Testis (tissue), 3 donors: ENCODE measurements around the gene ATP6V0A4. TPM values are rescaled to one million over a fixed set of nuclear protein-coding genes. Genes with fewer than 3 reads are reported as not detected.
"Not testable (repeated sequence)": the region's sequence is repeated elsewhere in the genome, so short reads cannot be mapped to it uniquely, and the experiment has no call there.

Experiments
- DNase-seq: peaks from one replicate; pipeline ENCODE4 v3.0.0-alpha.2; 2019
- H3K27ac ChIP-seq, 2 donors: fragments of 200-600 bp; sonication (generic); one replicate each; pipeline ENCODE4 v1.5.1; 2019
- H3K27me3 ChIP-seq: fragments of 200-600 bp; sonication (generic); one replicate; pipeline ENCODE4 v1.5.1; 2019
- H3K36me3 ChIP-seq: fragments of 200-600 bp; sonication (generic); one replicate; pipeline ENCODE4 v1.5.1; 2017; ENCODE audit warnings: low read depth; ENCODE audit errors: missing control alignments
- H3K4me1 ChIP-seq: fragments of 200-600 bp; sonication (generic); one replicate; pipeline ENCODE4 v1.5.1; 2019
- H3K4me3 ChIP-seq, 2 donors: fragments of 200-600 bp; sonication (generic); one replicate each; pipeline ENCODE4 v1.5.1; 2017 to 2019
- H3K9me3 ChIP-seq: fragments of 200-600 bp; sonication (generic); one replicate; pipeline ENCODE4 v1.5.1; 2017
- POLR2A ChIP-seq: fragments of 450-650 bp; IDR thresholded peaks from one replicate; pipeline ENCODE4 v1.6.1; 2017; ENCODE audit warnings: antibody characterized with exemption, mild to moderate bottlenecking, moderate library complexity
- WGBS, 2 donors: methylation state at CpG; one replicate each; pipeline ENCODE4 v1.1.5; 2018; 5-methylcytosine and 5-hydroxymethylcytosine counted together
- intact Hi-C: fragments of 100-400 bp; cut with DNase I; formaldehyde crosslinking; loops from one replicate; pipeline ENCODE4 v1.15.1; 2023; ENCODE audit warnings: low total_unique reads
- polyA plus RNA-seq: library from polyadenylated mRNA; stranded (reverse); fragments of 350-450 nt; fragmentation: Illumina TruSeq; extraction: RNeasy Lipid Tissue Mini Kit (QIAGEN cat#74804); gene quantifications from one replicate; pipeline ENCODE4 v1.2.3, GENCODE V29; 2014; ENCODE audit warnings: low read depth, low replicate concordance; ENCODE audit not compliant: insufficient read depth
- total RNA-seq, 2 donors: library from RNA; depleted of rRNA; stranded (reverse); fragments of >200 nt; gene quantifications; one replicate each; pipeline ENCODE4 v1.2.3, GENCODE V29; 2016
- TF ChIP-seq, protein P1 (sequence below), 3 experiments: fragments of 450-650 bp in 2 of 3; fragments of 200-600 bp in 1 of 3; sonication (generic) in 1 of 3; IDR thresholded peaks; one replicate each; pipeline ENCODE4 v1.5.1; 2016 to 2019; ENCODE audit warnings: antibody characterized with exemption in 3 of 3, mild to moderate bottlenecking in 2 of 3, moderate library complexity in 1 of 3

Gene ATP6V0A4
- total and polyA plus RNA-seq, 3 donors from 2014 or later, result 0.65 to 1.8 (median 0.79) TPM

DNA sequence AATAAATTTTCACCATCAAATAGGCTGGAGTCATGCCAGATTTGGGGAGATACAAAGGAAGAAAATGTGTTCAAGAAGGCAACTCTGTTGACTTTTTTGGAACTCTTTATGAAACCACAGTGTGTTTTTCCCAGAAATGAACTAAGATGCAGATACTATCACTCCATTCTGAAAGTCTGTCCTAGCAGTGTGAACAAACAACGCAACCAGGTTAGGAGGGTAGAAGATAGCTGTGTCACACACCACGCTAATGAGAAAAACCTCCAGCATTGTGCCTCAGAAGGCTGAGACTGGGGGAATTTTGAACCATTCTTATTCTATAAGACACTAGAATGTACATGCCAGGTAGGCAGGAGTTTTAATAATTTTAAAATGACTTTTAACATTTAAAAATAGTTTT, 15.9 kb upstream of the ATP6V0A4 start:
- H3K4me1 ChIP-seq, result no peaks in the 10 kb centered on the region
- no peak overlapping the region for H3K4me3 ChIP-seq
- no peaks in the 10 kb centered on the region for H3K36me3 ChIP-seq
- TF ChIP-seq POLR2A, result no peak
- TF ChIP-seq, protein P1, sequence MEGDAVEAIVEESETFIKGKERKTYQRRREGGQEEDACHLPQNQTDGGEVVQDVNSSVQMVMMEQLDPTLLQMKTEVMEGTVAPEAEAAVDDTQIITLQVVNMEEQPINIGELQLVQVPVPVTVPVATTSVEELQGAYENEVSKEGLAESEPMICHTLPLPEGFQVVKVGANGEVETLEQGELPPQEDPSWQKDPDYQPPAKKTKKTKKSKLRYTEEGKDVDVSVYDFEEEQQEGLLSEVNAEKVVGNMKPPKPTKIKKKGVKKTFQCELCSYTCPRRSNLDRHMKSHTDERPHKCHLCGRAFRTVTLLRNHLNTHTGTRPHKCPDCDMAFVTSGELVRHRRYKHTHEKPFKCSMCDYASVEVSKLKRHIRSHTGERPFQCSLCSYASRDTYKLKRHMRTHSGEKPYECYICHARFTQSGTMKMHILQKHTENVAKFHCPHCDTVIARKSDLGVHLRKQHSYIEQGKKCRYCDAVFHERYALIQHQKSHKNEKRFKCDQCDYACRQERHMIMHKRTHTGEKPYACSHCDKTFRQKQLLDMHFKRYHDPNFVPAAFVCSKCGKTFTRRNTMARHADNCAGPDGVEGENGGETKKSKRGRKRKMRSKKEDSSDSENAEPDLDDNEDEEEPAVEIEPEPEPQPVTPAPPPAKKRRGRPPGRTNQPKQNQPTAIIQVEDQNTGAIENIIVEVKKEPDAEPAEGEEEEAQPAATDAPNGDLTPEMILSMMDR (IDR thresholded peaks at IDR 0.05), result no peak
- no peaks in the 10 kb centered on the region for H3K9me3 ChIP-seq
- WGBS, 2 donors, result 76 to 78% methylated on average over 2 of the region's 2 CpGs
- H3K27me3 ChIP-seq, result no peaks in the 10 kb centered on the region
- intact Hi-C loops, result no loop called here
- H3K27ac ChIP-seq, result no peak overlapping the region
- DNase-seq, result no peak

DNA sequence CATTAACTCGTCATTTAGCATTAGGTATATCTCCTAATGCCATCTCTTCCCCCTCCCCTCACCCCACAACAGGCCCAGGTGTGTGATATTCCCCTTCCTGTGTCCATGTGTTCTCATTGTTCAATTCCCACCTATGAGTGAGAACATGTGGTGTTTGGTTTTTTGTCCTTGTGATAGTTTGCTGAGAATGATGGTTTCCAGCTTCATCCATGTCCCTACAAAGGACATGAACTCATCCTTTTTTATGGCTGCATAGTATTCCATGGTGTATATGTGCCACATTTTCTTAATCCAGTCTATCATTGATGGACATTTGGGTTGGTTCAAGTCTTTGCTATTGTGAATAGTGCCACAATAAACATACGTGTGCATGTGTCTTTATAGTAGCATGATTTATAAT, 13.3 kb upstream of the ATP6V0A4 start:
- H3K4me1 ChIP-seq, H3K9me3 ChIP-seq, H3K27ac ChIP-seq, H3K4me3 ChIP-seq, H3K27me3 ChIP-seq, H3K36me3 ChIP-seq, DNase-seq, intact Hi-C loops: not testable (repeated sequence)
- 89 to 92% methylated on average over 2 of the region's 2 CpGs for WGBS, 2 donors

DNA sequence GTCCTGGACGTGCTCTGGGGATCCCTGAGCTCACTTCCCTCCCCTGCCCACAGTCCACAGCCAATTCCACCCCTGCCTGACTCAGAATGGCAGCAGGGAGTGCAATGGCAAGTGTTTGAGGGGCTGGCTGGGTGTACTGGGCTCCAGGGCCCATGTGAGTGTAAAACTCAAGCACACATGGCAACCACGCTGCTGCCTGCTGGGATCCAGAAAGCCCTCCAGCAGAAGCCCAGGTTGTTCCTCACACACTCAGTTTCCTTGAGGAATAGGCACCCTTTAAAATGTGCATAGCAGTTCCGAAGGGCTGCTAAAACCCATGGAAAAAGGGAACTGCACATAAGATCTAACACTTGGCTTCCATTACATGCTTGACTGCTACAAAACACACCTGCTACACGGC, 11.3 kb upstream of the ATP6V0A4 start:
- H3K4me1 ChIP-seq, result no peaks in the 10 kb centered on the region
- WGBS, 2 donors, result 88 to 90% methylated on average over 2 to 4 of the region's 4 CpGs
- no peak overlapping the region for H3K27ac ChIP-seq
- H3K27me3 ChIP-seq, result no peaks in the 10 kb centered on the region
- no peak for TF ChIP-seq POLR2A
- TF ChIP-seq, protein P1 (IDR thresholded peaks at IDR 0.05), result no peak
- intact Hi-C loops, result no loop called here
- H3K4me3 ChIP-seq, result no peak overlapping the region
- DNase-seq, result no peak
- no peaks in the 10 kb centered on the region for H3K9me3 ChIP-seq
- H3K36me3 ChIP-seq, result no peaks in the 10 kb centered on the region

DNA sequence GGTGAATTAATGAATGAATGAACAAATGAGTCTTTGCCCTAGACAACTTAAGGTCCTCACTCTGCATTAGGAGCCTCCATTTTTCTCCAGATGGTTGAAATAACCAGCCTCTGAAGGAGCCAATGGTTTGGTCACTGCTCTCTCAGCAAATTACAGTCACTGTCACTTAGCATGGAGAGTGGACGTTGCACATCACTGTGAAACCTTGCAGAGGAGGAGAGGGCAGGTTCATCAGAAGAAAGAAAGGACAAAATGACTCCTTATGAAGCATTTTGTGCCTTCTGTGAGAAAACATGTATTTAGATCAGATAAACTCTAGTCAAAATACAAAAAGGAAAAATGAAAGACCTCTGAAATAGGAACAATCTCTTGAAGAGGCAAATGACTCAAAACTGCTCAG, 6.6 kb upstream of the ATP6V0A4 start:
- TF ChIP-seq POLR2A, result no peak
- TF ChIP-seq, protein P1 (IDR thresholded peaks at IDR 0.05), result no peak
- Histone ChIP-seq H3K27me3 (no peaks in the 10 kb centered on the region), H3K9me3 (no peaks in the 10 kb centered on the region), H3K27ac (no peak overlapping the region), H3K4me3 (no peak overlapping the region), H3K36me3 (no peaks in the 10 kb centered on the region), H3K4me1 (no peaks in the 10 kb centered on the region)
- DNase-seq, result no peak
- WGBS, 2 donors, result 88% methylated on average over 1 of the region's 1 CpG
- intact Hi-C loops, result no loop called here

DNA sequence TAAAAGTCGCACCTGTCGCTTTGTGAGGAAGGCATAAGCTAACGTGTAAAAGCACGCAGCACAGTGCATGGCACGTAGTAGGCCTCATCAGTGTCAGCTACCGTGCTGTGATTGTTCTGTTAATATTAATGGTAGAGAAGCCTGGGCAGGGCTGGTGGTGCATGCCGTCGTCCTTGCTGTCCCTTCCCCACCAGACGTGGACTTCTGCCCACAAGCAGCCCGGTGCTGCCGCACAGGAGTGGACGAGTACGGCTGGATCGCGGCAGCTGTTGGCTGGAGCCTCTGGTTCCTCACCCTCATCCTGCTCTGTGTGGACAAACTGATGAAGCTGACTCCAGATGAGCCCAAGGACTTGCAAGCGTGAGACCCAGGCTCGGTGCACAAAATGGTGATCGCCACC, 4.7 kb upstream of the ATP6V0A4 start:
- 96 to 97% methylated on average over 18 of the region's 18 CpGs for WGBS, 2 donors
- Histone ChIP-seq H3K9me3 (no peaks in the 10 kb centered on the region), H3K27ac (no peak overlapping the region), H3K4me1 (no peaks in the 10 kb centered on the region), H3K36me3 (no peaks in the 10 kb centered on the region), H3K4me3 (no peak overlapping the region), H3K27me3 (no peaks in the 10 kb centered on the region)
- no peak for DNase-seq
- TF ChIP-seq POLR2A, result no peak
- TF ChIP-seq, protein P1 (IDR thresholded peaks at IDR 0.05), result no peak
- intact Hi-C loops, result no loop called here
